Measurements from ENCODE around the gene SRM.

DNA sequence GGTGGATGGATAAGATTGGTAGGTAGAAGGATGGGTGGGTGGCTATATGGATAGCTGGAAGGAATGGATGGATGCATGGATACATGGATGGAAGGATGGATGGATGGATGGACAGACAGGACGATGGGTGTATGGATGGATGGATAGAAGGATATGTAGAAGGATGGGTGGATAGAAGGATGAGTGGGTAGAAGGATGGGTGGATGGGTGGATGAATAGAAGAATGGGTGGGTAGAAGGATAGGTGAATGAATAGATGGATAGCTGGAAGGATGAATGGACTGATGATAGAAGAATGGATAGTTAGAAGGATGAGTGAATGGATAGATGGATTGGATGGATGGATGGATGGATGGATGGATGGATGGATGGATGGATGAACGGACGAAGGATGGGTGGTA, 17.8 kb downstream of the SRM start:
- TF ChIP-seq, protein P1, sequence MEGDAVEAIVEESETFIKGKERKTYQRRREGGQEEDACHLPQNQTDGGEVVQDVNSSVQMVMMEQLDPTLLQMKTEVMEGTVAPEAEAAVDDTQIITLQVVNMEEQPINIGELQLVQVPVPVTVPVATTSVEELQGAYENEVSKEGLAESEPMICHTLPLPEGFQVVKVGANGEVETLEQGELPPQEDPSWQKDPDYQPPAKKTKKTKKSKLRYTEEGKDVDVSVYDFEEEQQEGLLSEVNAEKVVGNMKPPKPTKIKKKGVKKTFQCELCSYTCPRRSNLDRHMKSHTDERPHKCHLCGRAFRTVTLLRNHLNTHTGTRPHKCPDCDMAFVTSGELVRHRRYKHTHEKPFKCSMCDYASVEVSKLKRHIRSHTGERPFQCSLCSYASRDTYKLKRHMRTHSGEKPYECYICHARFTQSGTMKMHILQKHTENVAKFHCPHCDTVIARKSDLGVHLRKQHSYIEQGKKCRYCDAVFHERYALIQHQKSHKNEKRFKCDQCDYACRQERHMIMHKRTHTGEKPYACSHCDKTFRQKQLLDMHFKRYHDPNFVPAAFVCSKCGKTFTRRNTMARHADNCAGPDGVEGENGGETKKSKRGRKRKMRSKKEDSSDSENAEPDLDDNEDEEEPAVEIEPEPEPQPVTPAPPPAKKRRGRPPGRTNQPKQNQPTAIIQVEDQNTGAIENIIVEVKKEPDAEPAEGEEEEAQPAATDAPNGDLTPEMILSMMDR (IDR thresholded peaks at IDR 0.05; ENCODE audit: low read depth, low read length), result no peak
- TF ChIP-seq POLR2A (IDR thresholded peaks at IDR 0.05; ENCODE audit: extremely low read depth, insufficient read length) (no peak), MYC (IDR thresholded peaks at IDR 0.05; ENCODE audit: low read depth, low read length) (no peak)
- TF ChIP-seq, protein P2, sequence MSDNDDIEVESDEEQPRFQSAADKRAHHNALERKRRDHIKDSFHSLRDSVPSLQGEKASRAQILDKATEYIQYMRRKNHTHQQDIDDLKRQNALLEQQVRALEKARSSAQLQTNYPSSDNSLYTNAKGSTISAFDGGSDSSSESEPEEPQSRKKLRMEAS (IDR thresholded peaks at IDR 0.05; ENCODE audit: low read depth, low read length), result no peak
